IPS DF 4.7 (cell line): ENCODE results near the gene ANKRD28.

ENCODE experiments used
- DNase-seq: peaks from one replicate; pipeline ENCODE4 v3.0.0-alpha.2; 2013; ENCODE audit warnings: low spot score; ENCODE audit errors: extremely low read depth

Gene ANKRD28

DNA sequence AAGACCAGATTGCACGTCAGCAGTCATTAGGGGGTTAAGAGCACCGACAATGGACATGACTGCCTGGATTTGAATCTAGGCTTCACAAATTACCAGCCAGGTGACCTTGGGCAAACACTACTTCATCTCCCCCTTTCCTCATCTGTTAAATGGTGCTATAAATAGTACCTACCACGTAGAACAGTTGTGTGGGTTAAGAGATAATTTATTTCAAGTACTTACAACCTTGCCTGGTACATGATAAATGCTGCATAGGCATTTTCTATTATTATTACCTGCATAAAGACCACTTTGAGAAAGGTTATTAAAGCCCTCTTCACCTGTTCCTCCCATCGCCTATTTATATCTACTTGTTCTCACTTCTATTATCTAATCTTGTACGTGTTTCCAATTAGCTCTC, 131.5 kb downstream of the ANKRD28 start:
- no peak for DNase-seq

DNA sequence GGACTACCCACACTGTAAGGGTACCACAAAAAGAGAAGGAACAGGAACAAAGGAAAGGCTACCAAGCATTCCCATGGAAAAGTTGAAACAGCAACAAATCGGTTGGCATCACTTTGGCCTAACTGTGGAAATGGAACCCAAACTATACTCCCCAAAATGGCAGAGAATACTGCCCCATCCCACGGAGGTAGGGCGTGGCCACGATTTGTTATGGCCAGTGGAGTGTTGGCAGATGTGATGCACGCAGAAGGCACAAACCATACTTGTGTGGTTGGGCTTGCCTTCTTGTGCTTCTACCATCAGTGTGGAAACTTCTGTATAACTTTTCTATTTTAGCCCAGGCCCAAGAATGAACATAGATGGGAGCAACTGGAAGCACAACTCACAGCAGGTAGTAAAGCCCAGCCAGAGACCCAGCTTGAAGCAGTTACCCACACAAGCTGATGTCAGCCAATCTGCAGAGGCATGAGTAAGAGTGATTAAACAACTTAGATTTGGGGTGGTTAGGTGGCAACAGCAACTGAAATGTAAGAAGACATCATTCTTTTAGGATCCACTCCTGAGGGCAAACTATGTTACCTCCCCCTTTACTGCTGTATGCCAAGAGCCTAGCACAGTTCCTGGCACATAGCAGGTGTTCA, 132.1 kb downstream of the ANKRD28 start:
- no peak for DNase-seq

DNA sequence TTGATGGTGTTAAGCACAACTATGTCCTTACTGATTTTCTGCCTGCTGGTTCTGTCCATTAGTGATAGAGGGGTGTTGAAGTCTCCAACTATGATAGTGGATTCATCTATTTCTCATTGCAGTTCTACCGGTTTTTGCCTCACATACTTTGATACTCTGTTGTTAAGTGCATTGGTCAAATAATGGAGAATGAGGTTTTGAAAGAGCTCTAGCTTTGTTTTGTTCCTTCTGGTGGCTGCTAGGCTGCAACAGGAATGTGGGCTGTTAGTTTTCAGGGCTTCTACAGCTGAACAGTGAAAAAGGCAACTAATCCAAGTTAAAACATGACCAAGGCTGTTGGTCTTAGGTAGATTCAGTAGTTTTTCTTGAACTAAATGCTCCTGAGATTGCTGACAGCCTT, 133.6 kb downstream of the ANKRD28 start:
- no peak for DNase-seq

DNA sequence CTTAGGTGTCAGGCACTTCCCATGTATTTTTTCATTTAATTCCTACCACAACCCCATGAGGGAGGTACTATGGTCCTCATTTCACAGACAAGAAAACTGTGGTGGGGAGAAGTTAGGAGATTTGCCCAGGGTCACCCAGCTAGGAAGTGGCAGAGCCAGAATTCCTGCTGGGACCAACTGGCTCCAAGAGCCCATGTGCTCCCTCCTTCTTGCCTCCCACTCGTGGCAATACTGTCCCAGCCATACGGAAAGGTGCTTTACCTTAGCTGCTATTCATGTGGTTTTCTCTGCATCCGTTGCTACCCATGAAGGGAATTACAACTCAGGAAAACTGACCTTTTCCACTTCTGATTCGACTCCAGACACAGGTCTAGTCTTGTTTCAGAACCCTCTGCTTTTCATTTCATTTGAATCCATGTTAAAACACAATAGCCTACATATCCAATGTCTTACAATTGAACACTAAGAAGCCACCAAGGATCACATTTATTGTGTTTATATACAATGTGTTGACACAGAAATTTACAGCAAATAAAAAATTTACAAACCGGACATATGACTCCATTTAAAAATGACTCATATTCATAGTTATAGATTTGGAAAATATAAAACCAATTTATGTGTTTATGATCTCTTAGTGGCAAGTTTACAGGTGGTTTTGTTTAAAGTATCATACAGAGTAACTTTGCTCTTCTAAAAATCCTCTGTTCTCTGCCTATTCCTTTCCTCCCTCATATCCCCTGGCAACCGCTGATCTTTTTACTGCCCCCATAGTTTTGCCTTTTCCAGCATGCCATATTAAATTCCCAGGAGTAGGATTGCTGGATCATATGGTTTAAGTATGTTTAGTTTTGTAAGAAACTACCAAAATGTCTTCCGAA, 137.5 kb downstream of the ANKRD28 start:
- no peak for DNase-seq

DNA sequence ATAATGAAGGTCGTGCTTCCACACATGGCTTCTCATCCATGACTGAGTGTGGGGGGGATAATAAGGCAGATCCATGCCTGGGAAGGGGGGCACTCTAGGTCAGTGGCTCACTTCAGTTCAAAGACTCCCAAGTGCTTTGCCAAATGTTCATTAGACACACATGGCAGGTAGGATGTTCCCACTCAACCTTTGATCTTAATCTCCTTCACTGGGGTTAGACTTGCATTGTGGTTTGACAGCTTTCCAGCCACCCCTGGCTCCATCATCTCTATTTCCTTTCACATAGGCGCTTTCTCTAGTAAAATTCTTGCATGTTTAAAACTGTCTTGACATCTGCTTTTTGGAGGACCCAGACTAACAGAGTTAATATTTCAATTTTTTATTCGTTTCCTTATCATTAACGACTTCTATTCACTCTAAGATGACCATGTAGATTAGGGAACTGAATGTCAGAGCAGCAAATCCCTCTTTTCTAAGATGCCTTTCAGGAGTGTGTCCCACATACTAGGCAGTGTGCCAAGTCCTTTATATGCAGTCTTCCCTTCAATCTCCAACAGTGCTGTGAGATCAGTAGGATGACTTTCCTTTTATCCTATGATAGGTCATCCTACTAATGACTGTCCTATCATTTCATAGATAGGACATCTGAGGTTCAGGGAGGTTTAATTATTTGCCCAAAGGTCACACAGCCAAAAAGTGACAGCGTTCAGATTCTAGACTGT, 138.4 kb downstream of the ANKRD28 start:
- DNase-seq: no peak

DNA sequence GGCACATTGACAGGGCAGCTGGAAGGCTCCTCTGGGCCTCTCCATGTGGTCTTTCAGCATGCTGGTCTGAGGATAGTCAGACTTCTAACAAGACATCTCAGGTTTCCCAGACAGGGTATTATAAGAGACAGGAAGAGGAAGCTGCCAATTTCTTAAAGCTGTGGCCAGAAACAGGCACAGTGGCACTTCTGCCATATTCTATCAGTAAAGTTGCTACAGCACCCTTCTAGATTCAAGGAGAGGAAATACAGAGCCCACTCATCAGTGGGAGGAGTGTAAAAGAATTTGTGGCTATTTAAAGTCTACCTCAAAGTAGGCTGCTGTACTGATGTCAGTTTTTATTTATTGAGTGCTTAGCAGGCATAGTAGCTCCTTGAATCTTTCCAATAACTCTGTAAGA, 140.8 kb downstream of the ANKRD28 start:
- no peak for DNase-seq

DNA sequence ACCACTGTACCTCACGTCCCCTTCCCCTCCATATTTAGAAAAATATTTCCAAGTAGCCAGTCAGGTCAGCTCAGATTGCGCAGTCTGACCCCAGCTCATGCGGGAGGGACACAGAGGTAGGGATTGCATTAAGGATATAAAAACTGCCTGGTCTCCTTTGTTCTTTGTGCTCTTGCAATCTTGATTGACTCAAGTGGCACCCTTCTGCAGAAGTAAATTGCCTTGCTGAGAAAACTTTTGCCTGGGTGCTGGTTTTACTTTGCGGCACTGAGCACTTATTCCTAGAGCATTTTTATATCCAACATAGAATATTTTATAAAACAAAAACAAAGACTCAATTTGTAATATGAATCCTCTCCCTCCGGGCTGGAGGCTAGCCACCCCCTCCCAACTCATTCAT, 141.4 kb downstream of the ANKRD28 start:
- DNase-seq: no peak

DNA sequence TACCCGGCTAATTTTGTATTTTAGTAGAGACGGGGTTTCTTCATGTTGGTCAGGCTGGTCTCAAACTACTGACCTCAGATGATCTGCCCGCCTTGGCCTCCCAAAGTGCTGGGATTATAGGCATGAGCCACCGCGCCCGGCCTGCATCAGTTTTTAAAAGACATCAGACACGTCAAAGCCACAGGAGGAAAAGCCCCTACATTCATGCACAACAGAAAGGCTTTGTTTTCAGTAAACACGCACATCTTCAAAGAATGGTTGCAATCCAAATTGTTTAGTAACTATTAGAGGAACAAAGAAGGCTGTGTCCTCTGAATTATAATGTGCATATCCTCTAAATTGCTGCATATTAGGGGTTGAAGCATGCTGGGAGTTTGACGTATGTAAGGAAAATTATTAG, 142.9 kb downstream of the ANKRD28 start:
- DNase-seq: no peak

DNA sequence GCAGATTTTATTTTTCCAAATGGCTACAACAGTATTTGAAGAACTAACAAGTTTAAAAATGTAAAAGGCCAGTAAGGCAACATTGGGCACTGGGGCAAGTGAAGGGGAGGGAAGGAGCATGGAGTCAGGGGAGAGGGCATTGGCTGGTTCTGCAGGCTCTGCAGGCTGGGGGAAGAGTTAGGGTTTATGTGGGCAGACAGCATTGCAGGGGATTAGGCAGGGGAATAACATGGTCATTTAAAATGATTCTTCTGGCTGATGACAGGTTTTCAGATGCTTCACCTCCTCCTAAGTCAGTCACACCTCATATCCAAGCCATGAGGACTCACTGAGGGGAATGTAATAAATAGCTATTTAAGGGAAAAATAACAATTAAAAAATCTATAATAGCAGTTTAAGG, 143.7 kb downstream of the ANKRD28 start:
- DNase-seq: no peak

DNA sequence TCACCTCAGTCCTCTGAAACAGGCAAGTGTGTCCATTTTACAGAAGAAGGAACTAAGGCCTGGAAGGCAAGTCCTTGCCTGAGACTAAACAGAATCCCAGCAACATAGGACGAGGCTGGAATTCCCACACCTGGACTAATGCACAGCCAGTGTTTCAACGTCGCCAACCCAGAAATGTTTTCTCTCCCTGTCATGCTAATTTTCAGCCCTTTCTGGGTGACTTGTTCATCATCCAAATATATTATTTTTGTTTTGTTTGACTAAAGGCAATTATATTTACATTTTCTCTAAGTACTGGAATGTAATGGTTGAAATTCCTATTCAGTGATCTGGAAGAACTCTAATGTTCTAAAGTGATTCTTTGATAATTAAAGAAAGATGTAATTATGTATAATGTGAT, 144.5 kb downstream of the ANKRD28 start:
- no peak for DNase-seq

DNA sequence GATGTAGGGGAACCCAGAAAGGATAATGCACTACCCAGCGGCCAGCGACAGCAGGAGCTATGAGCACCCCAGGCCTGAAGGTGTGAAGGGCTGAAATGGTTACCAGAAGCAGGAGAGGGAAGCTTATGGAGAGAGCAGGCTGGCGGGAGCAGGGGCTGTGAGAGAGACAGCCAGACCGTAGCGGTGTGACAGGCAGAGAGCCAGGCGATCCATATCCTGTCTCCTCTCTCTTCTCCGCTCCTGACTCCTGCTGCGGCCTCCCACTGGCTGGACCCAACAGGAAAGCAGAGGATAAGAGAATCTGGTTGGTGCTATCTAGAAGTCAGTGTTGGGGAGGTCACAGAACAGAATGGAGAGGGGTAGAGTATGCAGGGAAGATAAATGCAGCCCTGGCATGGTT, 146.4 kb downstream of the ANKRD28 start:
- DNase-seq: no peak

DNA sequence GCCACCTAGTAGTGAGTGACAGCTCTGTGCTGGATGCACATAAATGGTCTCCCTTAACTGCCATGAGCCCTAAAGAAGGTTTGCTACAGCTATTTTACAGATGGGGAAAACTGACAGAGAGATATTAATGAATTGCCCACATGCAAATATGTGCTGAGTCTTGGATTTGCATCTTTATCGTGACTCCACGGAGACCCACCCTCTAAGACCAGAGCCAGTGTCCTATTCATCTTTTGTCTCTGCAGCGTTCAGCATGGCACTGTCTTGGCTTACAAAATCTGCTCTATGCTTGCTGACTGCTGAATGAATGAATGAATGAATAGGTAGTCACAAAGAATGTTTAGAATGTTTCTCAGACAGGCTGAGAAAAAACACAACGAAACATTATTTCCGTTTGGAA, 147.9 kb downstream of the ANKRD28 start:
- DNase-seq: no peak

DNA sequence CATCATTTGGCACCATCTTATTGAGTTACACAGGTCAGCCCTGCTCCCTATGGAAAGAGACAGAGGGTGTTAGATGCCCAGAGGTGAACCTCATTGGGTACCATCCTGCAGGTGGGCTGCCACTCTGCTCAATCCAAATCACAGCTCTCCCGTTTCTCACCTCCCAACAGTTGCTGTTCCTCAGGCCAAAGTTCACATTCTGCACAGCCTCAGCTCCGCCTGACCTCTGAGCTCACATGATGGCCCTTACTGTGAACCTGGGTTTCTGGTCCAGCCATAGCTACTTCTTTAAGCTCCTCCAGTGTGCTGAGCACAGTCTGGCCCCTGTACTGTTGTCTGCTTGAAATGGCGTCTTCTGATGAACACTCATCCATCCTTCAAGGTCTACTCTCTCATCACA, 148.4 kb downstream of the ANKRD28 start:
- no peak for DNase-seq

DNA sequence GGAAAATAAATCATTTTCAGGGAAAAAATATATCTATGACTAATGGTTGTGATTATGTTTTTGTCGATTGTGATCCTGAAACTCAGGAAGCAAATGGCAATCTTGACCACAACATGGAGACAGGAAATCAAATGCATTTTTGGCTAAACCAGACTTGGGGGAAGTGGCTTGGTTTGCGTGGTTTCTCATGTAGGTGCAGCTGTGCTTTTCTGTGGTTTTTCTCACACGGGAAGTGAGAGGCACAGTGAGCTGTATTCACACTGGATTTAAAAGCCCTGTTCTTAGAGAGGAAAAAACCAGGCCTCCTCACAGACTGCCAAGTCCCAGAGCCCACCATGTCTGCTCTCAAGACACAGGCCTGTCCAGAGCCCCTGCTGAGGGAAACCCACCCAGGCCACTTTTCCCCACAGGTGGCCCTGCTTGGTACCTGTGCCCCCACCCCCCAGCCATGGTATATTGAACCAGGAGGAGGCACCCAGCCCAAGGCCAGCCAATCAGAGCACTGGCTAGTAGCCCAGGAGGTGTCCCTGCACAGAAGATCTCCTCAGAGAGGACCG, 150.1 kb downstream of the ANKRD28 start:
- DNase-seq: no peak

DNA sequence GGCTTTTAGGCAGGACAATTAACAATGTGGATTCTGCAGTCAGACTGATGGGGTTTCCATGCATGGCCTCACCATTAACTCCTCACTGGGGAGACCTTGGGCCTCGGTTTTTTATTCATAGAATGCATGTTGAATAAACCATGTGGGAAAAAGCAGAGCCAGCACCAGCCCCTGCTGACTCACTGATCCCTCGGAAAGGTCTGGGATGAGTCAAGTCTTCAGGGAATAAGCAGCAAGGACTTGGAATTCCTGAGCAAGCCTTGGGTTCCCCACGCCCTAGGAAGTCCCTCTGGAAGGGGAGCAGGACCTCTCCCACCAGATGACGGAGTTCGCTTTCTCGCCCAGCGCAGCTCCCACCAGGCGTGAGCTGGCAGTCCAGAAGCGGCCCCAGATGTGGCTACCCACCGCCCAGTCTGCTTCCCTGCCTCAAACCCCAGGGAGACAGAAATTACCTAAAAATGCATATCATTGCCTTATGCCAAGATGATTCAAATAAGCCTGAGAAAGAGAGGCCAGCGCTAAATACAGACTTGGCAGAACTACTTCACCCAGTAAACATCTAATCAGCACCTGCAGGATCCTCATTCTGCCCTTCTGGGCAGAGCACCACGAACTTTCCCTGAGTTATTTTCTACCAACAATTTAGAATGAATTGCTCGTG, 150.8 kb downstream of the ANKRD28 start:
- DNase-seq: no peak

DNA sequence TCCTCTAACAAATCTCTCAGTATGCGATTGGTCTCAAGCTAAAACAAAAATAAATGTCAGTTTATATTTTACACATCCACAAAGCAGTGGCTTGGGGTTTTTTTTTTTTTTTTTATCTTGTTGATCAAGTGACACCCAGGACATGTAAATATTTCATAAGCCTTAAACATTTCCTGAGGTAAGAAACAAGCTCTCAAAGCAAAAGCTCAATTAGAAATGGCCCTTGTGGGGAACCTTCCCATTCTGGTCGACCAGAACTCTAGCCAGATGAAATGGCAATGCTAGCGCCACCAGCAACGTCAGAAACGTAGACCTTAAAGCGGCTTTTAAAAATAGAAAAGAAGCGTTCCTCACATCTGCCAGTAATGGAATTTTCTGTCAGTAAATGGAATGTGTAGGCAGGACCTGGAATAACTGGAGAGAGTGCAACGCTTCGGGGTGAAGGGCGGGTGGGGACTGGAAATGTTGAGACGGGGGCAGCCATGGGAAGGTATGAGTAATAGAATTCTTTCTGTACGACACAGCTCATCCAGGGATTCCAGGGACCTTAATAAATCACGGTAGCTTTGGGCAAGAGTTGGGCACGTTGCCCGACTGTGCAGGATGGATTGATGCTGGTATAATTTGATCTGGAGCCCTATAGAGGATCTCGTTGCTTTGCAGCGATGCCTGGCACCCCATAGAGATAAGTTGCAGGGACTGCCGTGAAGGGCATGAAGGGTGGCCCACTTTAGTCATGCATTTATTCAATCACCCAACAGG, 151.9 kb downstream of the ANKRD28 start:
- DNase-seq: no peak

DNA sequence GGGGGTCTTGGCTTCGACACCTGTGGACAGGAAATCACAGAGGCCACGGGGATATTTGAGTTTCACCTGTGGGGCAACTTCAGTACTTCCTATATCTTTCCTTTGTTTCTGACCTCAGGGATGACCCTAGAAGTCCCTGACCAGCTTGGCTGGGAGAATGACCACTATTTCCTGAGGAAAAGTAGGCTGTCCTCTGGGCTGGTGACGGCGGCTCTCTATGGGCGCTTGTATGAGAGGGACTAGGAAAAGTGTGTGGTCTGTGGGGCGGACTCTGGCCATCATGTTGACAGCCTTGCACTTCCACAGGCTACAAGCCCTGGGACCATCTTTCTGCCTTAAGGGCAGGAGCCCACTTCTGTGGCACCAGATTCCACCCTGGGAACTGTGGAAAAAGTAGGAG, 152.5 kb downstream of the ANKRD28 start:
- DNase-seq: no peak

DNA sequence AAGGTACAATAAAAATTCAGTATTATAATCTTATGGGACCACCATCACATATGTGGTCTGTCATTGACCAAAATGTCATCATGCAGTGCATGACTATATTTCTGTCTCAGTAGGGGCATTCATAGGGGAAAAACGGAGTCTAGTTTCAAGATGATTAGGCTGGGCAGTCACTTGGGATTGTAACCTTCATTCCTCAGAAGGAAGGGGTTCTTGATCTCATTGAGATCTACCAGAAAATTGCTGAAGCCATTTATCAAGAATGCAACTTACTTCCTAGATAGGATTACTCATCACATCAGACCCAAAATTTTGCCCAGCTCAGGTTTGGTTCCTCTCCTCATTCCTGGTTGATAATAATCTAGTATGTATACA, 158.9 kb downstream of the ANKRD28 start:
- DNase-seq: no peak

DNA sequence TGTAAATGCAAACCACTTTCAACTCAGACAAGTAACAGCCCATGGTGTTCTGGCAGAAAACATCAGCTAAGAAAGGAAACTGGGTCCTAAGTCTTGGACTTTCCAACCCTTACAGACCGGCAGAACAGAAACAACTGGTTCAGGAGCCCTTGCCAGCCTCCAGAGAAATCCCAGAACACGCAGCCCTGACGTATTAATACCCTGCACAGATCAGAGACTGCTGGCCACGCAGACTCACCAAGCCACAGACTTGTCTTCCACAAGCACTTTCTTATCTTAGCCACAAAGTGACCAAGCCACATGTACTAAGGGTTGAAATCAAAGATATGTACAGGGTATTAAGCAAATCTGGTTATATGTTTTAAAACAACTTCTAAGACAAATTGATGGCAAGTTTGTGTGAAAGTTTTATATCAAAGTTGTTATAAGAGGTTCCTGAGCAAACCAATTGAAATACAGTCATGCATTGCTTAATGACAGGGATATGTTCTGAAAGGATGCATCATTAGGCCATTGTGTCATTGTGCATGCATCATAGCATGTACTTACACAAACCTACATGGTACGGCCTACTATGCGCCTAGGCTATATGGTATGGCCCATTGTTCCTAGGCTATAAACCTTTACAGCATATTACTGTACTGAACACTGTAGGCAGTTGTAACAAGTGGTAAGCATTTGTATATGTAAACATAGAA, 159.4 kb downstream of the ANKRD28 start:
- DNase-seq: no peak
